Neural progenitor cell (in vitro differentiated cells): ENCODE data around the gene GBX2. TPM values are rescaled to one million over a fixed set of nuclear protein-coding genes. Genes with fewer than 3 reads are reported as not detected.

Experiments used
- DNase-seq: peaks from one replicate; pipeline ENCODE4 v3.0.0-alpha.2; 2016; ENCODE audit warnings: low spot score
- H2AFZ ChIP-seq: fragments of 200-600 bp; sonication (generic); replicated peaks from 2 replicates; pipeline ENCODE4 v1.6.1; 2016; ENCODE audit warnings: antibody characterized with exemption
- H3F3A ChIP-seq: fragments of 200-600 bp; sonication (generic); 2 replicates; pipeline ENCODE4 v1.6.1; 2016; ENCODE audit warnings: antibody characterized with exemption, low read depth
- H3K27ac ChIP-seq: fragments of 200-600 bp; sonication (generic); 2 replicates; pipeline ENCODE4 v1.5.1; 2016; ENCODE audit warnings: mild to moderate bottlenecking
- H3K27me3 ChIP-seq: fragments of 200-600 bp; sonication (generic); 2 replicates; pipeline ENCODE4 v1.6.1; 2016; ENCODE audit warnings: mild to moderate bottlenecking, moderate library complexity
- H3K36me3 ChIP-seq: fragments of 200-600 bp; sonication (generic); 2 replicates; pipeline ENCODE4 v1.5.1; 2016
- H3K4me1 ChIP-seq: fragments of 200-600 bp; sonication (generic); 2 replicates; pipeline ENCODE4 v1.6.1; 2016; ENCODE audit warnings: mixed run types
- H3K4me2 ChIP-seq: fragments of 200-600 bp; sonication (generic); 2 replicates; pipeline ENCODE4 v1.6.1; 2016
- H3K4me3 ChIP-seq: fragments of 200-600 bp; sonication (generic); 2 replicates; pipeline ENCODE4 v1.5.1; 2016
- H3K79me2 ChIP-seq: fragments of 200-600 bp; sonication (generic); 2 replicates; pipeline ENCODE4 v1.6.1; 2016; ENCODE audit warnings: low read depth
- H3K9ac ChIP-seq: fragments of 200-600 bp; sonication (generic); 2 replicates; pipeline ENCODE4 v1.6.1; 2016
- H3K9me3 ChIP-seq: fragments of 200-600 bp; sonication (generic); 2 replicates; pipeline ENCODE4 v1.5.1; 2016; ENCODE audit warnings: low read depth
- H4K20me1 ChIP-seq: fragments of 200-600 bp; sonication (generic); 2 replicates; pipeline ENCODE4 v1.6.1; 2016; ENCODE audit warnings: low read depth
- H3K27ac Mint-ChIP-seq: 3 replicates; pipeline ENCODE4 v1.8.0; 2021; ENCODE audit warnings: mixed read lengths
- H3K27me3 Mint-ChIP-seq: 2 replicates; pipeline ENCODE4 v1.8.0; 2022; ENCODE audit warnings: low read depth, mild to moderate bottlenecking, inconsistent platforms, moderate library complexity, mixed read lengths; ENCODE audit not compliant: insufficient read depth
- H3K36me3 Mint-ChIP-seq: 3 replicates; pipeline ENCODE4 v1.8.0; 2021; ENCODE audit warnings: mixed read lengths
- H3K4me1 Mint-ChIP-seq: 3 replicates; pipeline ENCODE4 v1.8.0; 2021; ENCODE audit warnings: mixed read lengths
- H3K4me3 Mint-ChIP-seq: 3 replicates; pipeline ENCODE4 v1.8.0; 2021; ENCODE audit warnings: mild to moderate bottlenecking, moderate library complexity, mixed read lengths
- H3K9me3 Mint-ChIP-seq: 3 replicates; pipeline ENCODE4 v1.8.0; 2020; ENCODE audit warnings: mixed read lengths
- EZH2 ChIP-seq: fragments of 200-600 bp; sonication (generic); IDR thresholded peaks from 2 replicates; pipeline ENCODE4 v1.6.1; 2017; ENCODE audit warnings: antibody characterized with exemption, mild to moderate bottlenecking, moderate library complexity
- EZH2phosphoT487 ChIP-seq: fragments of 200-600 bp; sonication (generic); IDR thresholded peaks from 2 replicates; pipeline ENCODE4 v1.6.1; 2017; ENCODE audit warnings: antibody characterized with exemption
- total RNA-seq: library from RNA; depleted of rRNA; stranded (reverse); fragments of >200 nt; gene quantifications from 2 replicates; pipeline ENCODE4 v1.2.3, GENCODE V29; 2015; ENCODE audit warnings: low replicate concordance
- TF ChIP-seq, protein P1 (sequence below): fragments of 200-600 bp; sonication (generic); IDR thresholded peaks from 2 replicates; pipeline ENCODE4 v1.5.1; 2017; ENCODE audit warnings: antibody characterized with exemption, mild to moderate bottlenecking

GBX2 gene
- total RNA-seq, 1 donor from 2014 or later = not detected

- no peaks in the 10 kb centered on the region for H3K9me3 ChIP-seq
- peaks cover 44% of the 10 kb centered on the region for H3F3A ChIP-seq
- no peak overlapping the region for H3K9ac ChIP-seq
- H3K27ac ChIP-seq = no peak overlapping the region
- H3K4me1 ChIP-seq = peaks cover 11% of the 10 kb centered on the region
- Mint-ChIP-seq H3K36me3 (no peaks in the 10 kb centered on the region), H3K4me1 (peaks cover 43% of the 10 kb centered on the region), H3K27ac (no peak overlapping the region), H3K27me3 (peaks cover 37% of the 10 kb centered on the region), H3K9me3 (no peaks in the 10 kb centered on the region), H3K4me3 (peak overlapping the region; percentile 80)
- peak overlapping the region; percentile 48 for H3K4me3 ChIP-seq
- no peaks in the 10 kb centered on the region for H3K79me2 ChIP-seq
- peaks cover 50% of the 10 kb centered on the region for H4K20me1 ChIP-seq
- H3K27me3 ChIP-seq = peaks cover 91% of the 10 kb centered on the region
- H3K4me2 ChIP-seq = peak overlapping the region; percentile 73
- H2AFZ ChIP-seq = peak overlapping the region; percentile 38
- no peak for DNase-seq
- H3K36me3 ChIP-seq = no peaks in the 10 kb centered on the region
- no peak for TF ChIP-seq EZH2phosphoT487
- TF ChIP-seq, protein P1, sequence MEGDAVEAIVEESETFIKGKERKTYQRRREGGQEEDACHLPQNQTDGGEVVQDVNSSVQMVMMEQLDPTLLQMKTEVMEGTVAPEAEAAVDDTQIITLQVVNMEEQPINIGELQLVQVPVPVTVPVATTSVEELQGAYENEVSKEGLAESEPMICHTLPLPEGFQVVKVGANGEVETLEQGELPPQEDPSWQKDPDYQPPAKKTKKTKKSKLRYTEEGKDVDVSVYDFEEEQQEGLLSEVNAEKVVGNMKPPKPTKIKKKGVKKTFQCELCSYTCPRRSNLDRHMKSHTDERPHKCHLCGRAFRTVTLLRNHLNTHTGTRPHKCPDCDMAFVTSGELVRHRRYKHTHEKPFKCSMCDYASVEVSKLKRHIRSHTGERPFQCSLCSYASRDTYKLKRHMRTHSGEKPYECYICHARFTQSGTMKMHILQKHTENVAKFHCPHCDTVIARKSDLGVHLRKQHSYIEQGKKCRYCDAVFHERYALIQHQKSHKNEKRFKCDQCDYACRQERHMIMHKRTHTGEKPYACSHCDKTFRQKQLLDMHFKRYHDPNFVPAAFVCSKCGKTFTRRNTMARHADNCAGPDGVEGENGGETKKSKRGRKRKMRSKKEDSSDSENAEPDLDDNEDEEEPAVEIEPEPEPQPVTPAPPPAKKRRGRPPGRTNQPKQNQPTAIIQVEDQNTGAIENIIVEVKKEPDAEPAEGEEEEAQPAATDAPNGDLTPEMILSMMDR = no peak
- TF ChIP-seq EZH2 = no peak
These were observed 10.7 kb upstream of the GBX2 start for GRCh38 chr2:236178890-236179235.

GRCh38 chr2:236177967-236178889, 10.0 kb upstream of the GBX2 start:
- H3K9ac ChIP-seq = no peak overlapping the region
- peak overlapping the region; percentile 38 for H2AFZ ChIP-seq
- H3K9me3 Mint-ChIP-seq = no peaks in the 10 kb centered on the region
- peak overlapping the region; percentile 48 for H3K4me3 ChIP-seq
- H3K36me3 Mint-ChIP-seq = no peaks in the 10 kb centered on the region
- H4K20me1 ChIP-seq = peaks cover 56% of the 10 kb centered on the region
- H3K4me3 Mint-ChIP-seq = peak overlapping the region; percentile 81
- peaks cover 43% of the 10 kb centered on the region for H3K27me3 Mint-ChIP-seq
- H3K4me2 ChIP-seq = peak overlapping the region; percentile 73
- no peaks in the 10 kb centered on the region for H3K36me3 ChIP-seq
- peaks cover 47% of the 10 kb centered on the region for H3F3A ChIP-seq
- DNase-seq = peak; percentile 90
- H3K79me2 ChIP-seq = no peaks in the 10 kb centered on the region
- H3K9me3 ChIP-seq = no peaks in the 10 kb centered on the region
- TF ChIP-seq, protein P1 = peak; percentile 75
- no peak for TF ChIP-seq EZH2
- H3K27ac ChIP-seq = no peak overlapping the region
- H3K4me1 Mint-ChIP-seq = peaks cover 45% of the 10 kb centered on the region
- no peak overlapping the region for H3K27ac Mint-ChIP-seq
- peaks cover 11% of the 10 kb centered on the region for H3K4me1 ChIP-seq
- peaks cover 97% of the 10 kb centered on the region for H3K27me3 ChIP-seq

GRCh38 chr2:236177604-236177966, 9.4 kb upstream of the GBX2 start:
- H3K4me1 Mint-ChIP-seq = peaks cover 45% of the 10 kb centered on the region
- H4K20me1 ChIP-seq = peaks cover 63% of the 10 kb centered on the region
- DNase-seq = peak; percentile 87
- H3K79me2 ChIP-seq = no peaks in the 10 kb centered on the region
- H3K4me3 Mint-ChIP-seq = peak overlapping the region; percentile 81
- H3K27ac ChIP-seq = no peak overlapping the region
- H3K27me3 Mint-ChIP-seq = peaks cover 47% of the 10 kb centered on the region
- H3K4me2 ChIP-seq = peak overlapping the region; percentile 73
- peak overlapping the region; percentile 48 for H3K4me3 ChIP-seq
- no peak overlapping the region for H2AFZ ChIP-seq
- H3K9ac ChIP-seq = no peak overlapping the region
- peaks cover 100% of the 10 kb centered on the region for H3K27me3 ChIP-seq
- H3F3A ChIP-seq = peaks cover 51% of the 10 kb centered on the region
- TF ChIP-seq EZH2 (no peak), EZH2phosphoT487 (no peak)
- TF ChIP-seq, protein P1 = peak; percentile 31
- H3K27ac Mint-ChIP-seq = no peak overlapping the region
- no peaks in the 10 kb centered on the region for H3K36me3 Mint-ChIP-seq
- H3K36me3 ChIP-seq = no peaks in the 10 kb centered on the region
- H3K9me3 ChIP-seq = no peaks in the 10 kb centered on the region
- H3K4me1 ChIP-seq = peaks cover 15% of the 10 kb centered on the region
- H3K9me3 Mint-ChIP-seq = no peaks in the 10 kb centered on the region
